ENCODE measurements around the gene CD5L.

The CD5L gene

DNA sequence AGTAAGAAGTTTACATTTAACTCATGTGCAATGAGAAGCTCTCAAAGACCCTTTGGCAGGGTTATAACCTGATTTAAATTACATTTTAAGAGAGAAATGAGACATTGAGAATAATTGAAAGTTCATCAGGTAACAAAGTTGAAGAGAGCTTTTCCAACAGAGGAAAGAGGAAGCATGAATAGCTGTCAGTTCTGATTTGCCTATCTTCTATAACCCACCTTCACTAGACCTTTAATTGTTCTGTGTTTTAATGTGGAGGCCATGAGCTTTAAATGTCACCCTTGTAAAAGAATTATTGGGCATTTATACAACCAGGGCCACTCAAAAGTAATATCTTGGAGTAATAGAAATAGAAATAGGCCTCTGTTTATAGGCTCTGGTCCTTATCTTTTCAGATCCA, 12.4 kb downstream of the CD5L start:
- ChIA-PET POLR2A (no interaction called here), CTCF (interaction anchor here (0.9 to 1.3 kb wide), 5 partner anchors 10 to 296 kb away, joined by 3 read pairs; no protein-coding TSS in a partner anchor)
- TF ChIP-seq, protein P1, sequence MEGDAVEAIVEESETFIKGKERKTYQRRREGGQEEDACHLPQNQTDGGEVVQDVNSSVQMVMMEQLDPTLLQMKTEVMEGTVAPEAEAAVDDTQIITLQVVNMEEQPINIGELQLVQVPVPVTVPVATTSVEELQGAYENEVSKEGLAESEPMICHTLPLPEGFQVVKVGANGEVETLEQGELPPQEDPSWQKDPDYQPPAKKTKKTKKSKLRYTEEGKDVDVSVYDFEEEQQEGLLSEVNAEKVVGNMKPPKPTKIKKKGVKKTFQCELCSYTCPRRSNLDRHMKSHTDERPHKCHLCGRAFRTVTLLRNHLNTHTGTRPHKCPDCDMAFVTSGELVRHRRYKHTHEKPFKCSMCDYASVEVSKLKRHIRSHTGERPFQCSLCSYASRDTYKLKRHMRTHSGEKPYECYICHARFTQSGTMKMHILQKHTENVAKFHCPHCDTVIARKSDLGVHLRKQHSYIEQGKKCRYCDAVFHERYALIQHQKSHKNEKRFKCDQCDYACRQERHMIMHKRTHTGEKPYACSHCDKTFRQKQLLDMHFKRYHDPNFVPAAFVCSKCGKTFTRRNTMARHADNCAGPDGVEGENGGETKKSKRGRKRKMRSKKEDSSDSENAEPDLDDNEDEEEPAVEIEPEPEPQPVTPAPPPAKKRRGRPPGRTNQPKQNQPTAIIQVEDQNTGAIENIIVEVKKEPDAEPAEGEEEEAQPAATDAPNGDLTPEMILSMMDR (IDR thresholded peaks at IDR 0.05; ENCODE audit: control extremely low read depth, extremely low read depth, low read depth, missing control alignments): no peak
- no peak for DNase-seq (ENCODE audit: extremely low spot score)

DNA sequence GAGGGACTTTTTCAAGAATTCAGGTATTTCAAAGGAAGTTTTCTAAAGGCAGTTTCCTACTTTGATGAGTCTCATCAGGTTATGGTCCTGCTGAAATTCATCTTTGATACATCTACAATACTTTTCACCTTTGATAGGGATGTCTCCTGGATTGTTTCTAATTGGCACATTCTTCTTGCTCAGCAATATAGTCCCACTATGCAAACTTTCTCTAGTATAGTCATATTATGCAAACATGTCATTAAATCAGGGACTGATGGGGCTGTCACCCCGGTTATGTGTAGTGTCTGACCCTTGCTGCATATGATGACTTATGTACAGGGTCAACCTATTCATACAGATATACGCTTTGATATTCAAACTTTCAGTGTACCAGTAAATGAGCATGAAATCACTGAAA, 21.3 kb downstream of the CD5L start:
- CTCF ChIA-PET: interaction anchor here (1.1 kb wide), 1 partner anchor 50 kb away, joined by 3 read pairs; no protein-coding TSS in a partner anchor
- no peak for DNase-seq (ENCODE audit: extremely low spot score)
- TF ChIP-seq, protein P1 (IDR thresholded peaks at IDR 0.05; ENCODE audit: control extremely low read depth, extremely low read depth, low read depth, missing control alignments): no peak
- POLR2A ChIA-PET: no interaction called here

DNA sequence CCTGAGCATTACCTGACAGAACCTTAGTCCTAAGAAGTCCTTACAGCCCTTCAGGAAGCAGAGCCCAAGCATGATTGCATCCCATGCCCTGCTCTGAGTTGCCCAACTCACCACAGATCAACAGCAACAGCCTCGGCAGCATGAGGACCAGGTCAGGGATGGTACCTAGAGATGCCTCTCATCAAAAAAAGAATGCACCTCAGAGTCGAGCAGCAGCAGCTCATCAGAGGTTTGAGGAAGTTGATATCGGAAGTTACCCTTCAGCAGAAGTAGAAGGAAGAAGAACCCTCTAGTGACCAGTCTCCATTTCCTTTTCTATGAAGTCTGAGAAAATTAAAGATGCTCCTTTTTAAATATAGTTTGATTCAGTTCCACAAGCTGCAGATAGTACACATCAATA, 21.7 kb downstream of the CD5L start, which contains the start of gene FCRL1:
Gene FCRL1 (minus strand): TSS at position 225 of the 400 bp plus-strand sequence. CDS start 83 bp downstream, at position 142.
- CTCF ChIA-PET: no interaction called here

DNA sequence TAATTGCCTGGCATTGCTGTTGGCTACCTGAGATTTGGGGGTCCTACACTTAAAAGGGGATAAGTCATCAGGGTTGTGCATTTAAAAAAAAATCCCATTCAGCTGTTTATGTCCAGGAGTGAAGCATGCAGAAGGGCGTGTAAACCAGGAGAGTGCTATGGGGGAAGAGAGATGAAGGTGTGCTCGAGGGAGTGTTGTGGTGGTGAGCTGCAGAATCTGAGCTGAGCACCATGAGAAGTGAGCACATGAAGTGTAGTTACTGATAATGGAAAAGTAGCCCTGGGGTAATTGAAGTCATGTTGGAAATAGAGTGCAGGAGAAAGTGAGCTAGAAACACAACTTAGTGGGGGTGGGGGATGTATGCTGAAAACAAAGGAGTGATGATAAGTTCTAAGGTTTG, 22.4 kb downstream of the CD5L start:
- POLR2A ChIA-PET: no interaction called here

More for the DNA sequence above, 21.7 kb downstream of the CD5L start, which contains the start of gene FCRL1:
- no peak for DNase-seq (ENCODE audit: extremely low spot score)
- POLR2A ChIA-PET: no interaction called here
- TF ChIP-seq, protein P1 (IDR thresholded peaks at IDR 0.05; ENCODE audit: control extremely low read depth, extremely low read depth, low read depth, missing control alignments): no peak

DNA sequence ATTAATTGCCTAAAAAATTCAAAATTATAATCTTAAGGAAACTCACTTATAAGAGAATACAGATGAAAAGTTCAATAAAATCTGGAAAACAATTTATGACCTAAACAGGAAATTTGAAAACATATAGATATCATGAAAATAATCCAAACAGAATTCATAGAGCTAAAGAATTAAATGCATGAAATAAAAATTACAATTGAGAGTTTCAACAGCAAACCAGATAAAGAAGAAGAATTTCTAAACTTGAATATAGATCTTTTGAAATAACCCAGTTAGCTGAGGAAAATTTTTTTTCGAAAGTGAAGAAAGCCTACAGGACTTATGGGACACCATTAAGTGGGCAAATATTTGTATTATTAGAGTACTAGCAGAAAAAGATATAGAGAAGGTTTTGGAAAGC, 28.3 kb downstream of the CD5L start:
- CTCF ChIA-PET: interaction anchor here (1.5 kb wide), 1 partner anchor 233 kb away, joined by 3 read pairs; no protein-coding TSS in a partner anchor
- POLR2A ChIA-PET: no interaction called here
- TF ChIP-seq, protein P1 (IDR thresholded peaks at IDR 0.05; ENCODE audit: control extremely low read depth, extremely low read depth, low read depth, missing control alignments): no peak
- no peak for DNase-seq (ENCODE audit: extremely low spot score)

More for the DNA sequence above, 22.4 kb downstream of the CD5L start:
- CTCF ChIA-PET: interaction anchor here (0.9 kb wide), 1 partner anchor 239 kb away, joined by 3 read pairs; no protein-coding TSS in a partner anchor
- TF ChIP-seq, protein P1 (IDR thresholded peaks at IDR 0.05; ENCODE audit: control extremely low read depth, extremely low read depth, low read depth, missing control alignments): no peak
- no peak for DNase-seq (ENCODE audit: extremely low spot score)

DNA sequence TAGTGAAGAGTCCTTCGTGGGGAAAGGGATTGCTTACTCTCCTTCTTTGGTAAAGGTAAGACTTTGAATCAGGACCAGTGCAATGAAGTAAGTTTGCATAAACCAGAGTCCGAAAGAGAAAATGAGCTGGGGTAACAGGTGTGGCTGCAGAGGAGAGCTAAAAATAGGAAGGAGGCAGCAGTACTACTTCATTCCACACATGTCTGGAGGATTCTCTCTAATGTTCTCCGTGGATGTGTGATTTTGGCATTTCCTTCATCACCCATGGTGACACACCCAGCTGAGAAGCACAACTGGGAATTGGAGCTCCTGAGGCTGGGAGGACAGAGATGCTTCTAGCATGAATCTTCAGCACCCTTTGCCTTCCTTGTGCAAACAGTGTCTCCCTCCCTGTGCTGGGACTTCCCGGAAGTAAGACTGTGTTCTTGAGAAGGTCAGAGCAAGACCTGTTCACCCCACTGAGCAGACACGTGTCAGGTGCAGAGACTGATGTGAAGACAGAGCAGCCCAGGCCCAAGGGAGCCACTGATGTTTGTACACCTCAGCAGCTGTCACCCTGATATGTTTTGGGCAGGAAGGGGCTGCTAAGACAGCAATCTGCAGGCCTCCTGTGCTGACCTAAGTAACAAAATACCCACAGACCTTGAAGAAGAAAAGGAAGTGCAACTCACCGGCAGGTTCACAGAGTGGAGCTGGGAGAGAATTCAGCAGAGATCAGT, 35.0 kb downstream of the CD5L start:
- ChIA-PET CTCF (interaction anchor here (0.9 to 1.4 kb wide), 7 partner anchors 10 to 226 kb away, joined by 3 to 8 read pairs (median 4); no protein-coding TSS in a partner anchor), POLR2A (no interaction called here)
- TF ChIP-seq, protein P1 (IDR thresholded peaks at IDR 0.05; ENCODE audit: control extremely low read depth, extremely low read depth, low read depth, missing control alignments): no peak

More for the DNA sequence above, 35.0 kb downstream of the CD5L start:
- DNase-seq (ENCODE audit: extremely low spot score): peak; percentile 51
